Measurements from ENCODE around the gene STRAP.
"Not testable (repeated sequence)": the region's sequence is repeated elsewhere in the genome, so short reads cannot be mapped to it uniquely, and the experiment has no call there.

STRAP gene

DNA sequence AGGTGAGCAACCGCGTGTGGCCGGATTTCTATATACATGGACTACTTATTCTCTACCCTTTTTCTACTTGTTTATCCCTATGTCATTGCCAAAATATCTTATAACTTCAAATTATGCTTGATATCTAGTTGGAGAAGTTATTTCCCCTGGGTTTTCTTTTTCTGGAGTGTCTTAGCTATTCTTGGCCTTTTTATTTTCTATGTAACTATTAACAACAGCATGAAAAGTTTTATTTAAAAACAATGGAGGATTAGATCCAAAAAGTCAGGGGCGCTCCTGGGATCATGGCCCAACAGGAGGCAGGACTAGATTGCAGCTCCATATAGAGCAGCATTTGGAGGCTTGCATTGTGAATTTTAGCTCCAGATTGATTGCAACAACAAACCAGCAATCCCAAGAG lies 8.6 kb upstream of the STRAP start:
- no peak for DNase-seq (ENCODE audit: low read depth)

DNA sequence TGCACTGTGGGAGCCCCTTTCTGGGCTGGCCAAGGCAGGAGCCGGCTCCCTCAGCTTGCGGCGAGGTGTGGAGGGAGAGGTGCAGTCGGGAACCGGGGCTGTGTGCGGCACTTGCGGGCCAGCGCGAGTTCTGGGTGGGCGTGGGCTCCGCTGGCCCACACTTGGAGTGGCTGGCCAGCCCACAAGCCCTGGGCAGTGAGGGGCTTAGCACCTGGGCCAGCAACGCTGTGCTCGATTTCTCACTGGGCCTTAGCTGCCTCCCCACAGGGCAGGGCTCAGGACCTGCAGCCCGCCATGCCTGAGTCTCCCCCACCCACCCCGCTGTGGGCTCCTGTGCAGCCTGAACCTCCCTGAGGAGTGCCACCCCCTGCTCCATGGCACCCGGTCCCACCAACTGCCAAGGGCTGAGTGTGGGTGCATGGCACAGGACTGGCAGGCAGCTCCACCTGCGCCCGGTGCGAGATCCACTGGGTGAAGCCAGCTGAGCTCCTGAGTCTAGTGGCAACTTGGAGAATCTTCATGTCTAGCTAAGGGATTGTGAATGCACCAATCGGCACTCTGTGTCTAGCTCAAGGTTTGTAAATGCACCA lies 7.5 kb upstream of the STRAP start:
- not testable (repeated sequence) for DNase-seq (ENCODE audit: low read depth)

DNA sequence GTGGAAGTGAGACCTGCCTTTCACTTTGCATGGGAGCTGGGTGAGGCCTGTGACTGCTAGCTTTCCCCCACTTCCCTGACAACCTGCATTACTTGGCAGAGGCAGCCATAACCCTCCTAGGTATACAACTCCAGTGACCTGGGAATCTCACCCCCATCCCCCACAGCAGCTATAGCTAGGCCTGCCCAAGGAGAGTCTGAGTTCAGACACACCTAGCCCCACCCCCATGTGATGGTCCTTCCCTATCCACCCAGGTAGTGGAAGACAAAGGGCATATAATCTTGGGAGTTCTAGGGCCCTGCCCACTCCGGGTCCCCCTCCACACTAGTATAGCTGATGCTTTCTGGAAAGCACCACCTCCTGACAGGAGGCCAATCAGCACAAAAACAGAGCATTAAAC lies 6.3 kb upstream of the STRAP start:
- DNase-seq (ENCODE audit: low read depth): no peak

DNA sequence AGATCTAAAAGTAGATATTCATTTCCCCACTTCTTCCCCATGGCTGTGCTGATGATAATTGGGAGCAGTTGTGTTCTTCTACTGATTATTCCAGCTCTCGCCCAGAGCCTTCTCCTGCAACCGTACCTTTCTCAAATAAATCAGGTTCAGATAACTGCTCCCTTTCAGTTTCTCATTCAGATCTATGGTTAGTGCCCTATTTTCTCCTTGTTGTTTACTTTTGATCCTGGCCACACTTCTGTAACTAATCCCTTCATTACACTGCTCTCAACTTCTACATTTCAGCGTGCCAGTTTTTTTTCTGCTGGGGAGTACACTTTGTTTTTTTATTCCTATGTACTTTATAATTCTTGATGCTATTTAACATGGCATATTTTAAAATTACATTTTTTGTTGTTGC lies 2.8 kb upstream of the STRAP start:
- DNase-seq (ENCODE audit: low read depth): no peak

DNA sequence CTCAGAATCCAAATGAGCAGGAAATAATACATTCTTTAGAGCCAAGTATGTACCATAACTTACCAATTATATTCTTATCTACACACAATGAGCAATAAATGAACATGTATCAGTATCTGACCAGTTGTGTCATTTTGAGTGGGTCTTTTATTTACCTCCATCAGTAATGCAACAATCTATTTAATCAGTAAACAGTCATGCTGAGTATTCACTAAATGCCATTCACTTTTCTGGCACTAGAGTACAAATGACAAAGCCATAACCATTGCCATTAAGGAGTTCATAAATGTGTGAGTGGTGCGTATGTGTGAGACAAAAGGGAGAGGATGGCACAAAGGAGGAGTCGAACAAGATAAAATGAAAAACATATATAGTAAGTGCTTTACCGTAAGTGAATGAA lies 1.5 kb upstream of the STRAP start:
- no peak for DNase-seq (ENCODE audit: low read depth)

DNA sequence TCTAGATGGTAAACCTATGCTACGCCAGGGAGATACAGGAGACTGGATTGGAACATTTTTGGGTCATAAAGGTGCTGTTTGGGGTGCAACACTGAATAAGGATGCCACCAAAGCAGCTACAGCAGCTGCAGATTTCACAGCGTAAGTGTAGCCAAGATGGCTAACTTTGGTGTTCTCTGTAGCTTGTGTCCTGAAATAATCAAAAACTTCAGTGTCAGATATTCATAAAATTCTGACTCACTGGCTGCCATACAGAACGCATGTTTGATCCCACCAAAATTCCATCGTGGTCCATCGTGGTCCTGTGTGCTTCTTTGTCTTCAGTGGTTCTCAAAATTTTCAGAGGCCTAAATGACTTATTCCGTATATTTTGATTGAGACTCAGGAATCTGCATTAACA lies 1.3 kb downstream of the STRAP start:
- DNase-seq (ENCODE audit: low read depth): no peak

DNA sequence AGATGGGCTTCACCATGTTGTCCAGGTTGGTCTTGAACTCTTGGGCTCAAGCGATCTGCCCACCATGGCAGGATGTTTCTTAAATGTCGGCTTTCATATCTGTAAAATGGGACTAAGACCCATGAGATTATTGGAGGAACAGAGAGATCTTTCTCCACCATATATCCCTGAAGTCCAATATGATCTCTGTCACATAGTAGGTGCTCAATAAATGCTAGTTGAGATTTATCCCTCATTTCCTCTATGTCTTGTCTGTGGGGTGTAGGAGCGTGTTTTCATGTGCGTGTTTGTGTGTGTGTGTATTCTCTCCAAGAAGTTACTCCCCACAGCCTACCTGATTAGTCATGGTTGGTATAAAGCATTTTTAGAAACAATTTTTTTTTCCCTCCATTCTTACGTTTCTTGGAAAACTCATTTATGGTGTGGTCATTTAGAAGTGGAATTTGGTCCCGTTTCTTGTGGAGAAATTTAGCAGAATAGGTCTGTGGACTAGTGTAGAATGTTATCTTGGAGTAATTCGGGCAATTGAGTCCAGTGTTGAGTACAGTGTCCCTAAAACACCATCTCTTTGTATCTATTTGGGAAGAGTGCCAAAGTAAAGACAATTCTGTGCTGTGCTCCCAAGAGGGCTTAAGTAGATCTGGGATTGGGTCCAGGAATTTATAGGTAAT lies 4.3 kb downstream of the STRAP start:
- no peak for DNase-seq (ENCODE audit: low read depth)

DNA sequence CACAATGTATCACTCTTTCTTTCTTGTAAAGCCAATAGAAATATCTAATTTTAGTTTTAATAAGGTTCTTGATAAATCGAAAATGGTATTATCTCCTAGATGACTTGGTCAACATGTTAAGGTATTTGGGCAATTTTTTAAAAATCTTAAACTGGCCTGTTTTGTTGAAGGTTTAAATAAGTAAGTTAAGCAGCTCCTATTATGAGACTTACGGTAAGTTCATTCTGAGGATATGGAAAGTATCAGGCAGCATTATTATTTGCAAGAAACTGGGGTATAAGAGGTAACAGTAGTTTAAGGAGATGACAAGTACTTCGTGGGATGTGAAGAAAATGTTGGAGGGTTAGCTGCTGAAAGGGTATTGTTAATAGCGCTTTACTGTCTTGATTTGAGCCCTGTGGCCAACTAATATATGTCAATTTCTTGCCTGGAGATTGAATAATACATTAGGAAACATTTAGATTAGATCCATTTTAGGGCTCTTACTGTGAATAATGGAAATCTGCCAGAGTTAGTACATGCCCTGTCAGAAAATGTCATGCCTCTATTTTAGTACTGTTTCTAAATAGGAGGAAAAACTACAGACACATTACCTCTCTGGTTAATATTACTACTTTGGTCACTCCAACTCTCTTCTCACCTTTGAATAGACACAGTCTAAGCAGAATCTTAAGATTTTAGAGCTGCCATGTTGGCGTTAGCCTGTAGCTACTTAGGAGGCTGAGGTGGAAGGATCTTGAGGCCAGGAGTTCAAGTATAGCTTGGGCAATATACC lies 5.0 kb downstream of the STRAP start:
- no peak for DNase-seq (ENCODE audit: low read depth)

DNA sequence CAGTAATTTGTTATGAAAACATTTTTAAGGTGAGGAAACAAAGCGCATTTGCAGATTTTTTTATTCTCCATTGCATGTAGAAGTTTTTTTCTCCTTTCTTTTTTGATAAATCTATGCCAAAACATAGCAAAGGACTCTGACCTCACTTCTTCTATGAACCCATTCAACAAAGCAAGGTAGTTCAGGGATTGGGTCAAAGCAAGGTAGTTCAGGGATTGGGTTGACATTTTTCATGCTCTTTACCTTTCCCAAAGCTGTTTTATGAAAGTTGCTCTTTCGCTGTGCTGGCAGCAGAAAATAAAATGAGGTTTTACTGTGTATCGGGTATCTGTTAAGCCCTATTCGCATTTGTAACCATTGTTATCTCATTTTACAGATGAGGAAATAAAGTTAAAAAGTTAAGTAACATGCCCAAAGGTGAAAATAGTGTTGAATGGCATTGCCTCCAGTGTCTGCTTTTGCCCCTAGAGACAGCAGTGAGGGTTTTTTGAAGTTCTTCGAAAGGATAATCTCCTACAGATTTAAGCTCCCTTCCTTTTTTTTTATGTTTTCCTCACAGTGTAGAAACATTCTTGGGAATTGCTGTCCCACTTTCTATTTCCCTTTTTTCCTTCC lies 10.6 kb downstream of the STRAP start:
- no peak for DNase-seq (ENCODE audit: low read depth)

DNA sequence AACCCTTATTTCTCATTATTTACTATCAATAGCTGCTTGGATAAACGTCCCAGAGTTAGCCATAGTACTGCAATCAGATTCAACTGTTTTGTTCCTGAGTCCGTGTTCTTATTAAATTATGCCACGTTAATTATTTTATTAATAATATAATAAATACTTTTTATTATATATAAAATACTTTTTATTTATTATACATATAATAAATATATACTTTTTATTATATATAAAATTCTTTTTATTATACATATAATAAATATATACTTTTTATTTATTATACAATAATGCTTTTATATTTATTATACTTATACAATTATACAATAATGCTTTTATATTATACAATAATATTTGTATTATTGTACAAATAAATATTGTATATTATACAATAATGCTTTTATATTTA lies 11.1 kb downstream of the STRAP start:
- no peak for DNase-seq (ENCODE audit: low read depth)

DNA sequence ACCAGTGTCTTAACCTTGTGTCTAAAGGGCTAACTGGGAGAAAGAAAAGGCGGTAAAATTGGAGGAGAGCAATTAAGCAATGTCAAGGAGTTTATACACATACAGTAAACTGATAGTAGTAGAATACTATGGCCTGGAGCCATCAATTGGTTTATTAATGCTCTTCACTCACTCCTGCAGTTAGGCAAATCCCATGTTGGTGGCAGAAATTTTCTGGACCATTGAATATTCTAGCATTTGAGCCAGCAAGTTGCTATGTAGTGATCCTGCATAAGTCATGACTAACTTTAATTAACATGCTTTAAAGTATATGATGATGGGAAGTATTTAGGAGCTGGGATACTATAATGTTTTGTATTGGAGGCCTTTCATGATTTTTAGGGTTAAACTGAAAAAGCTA lies 14.7 kb downstream of the STRAP start:
- DNase-seq (ENCODE audit: low read depth): no peak

DNA sequence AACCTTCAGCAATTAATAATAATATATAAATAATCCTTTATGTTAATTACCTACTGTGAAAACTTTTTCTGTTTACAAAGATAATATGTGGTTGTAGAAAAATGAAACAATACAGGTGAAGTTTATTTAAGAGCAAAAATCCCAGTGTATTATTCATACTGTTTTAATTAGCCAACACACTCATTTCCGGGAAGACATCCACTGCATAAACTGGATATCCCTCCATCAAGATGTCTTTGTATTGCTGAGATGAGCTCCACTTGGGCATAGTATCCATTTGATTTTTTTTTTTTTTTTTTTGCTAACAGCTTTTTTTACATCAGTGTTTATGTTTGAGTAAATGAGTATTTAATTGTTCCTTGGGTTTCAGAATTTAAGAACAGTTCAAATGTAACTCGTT lies 15.2 kb downstream of the STRAP start:
- DNase-seq (ENCODE audit: low read depth): no peak

DNA sequence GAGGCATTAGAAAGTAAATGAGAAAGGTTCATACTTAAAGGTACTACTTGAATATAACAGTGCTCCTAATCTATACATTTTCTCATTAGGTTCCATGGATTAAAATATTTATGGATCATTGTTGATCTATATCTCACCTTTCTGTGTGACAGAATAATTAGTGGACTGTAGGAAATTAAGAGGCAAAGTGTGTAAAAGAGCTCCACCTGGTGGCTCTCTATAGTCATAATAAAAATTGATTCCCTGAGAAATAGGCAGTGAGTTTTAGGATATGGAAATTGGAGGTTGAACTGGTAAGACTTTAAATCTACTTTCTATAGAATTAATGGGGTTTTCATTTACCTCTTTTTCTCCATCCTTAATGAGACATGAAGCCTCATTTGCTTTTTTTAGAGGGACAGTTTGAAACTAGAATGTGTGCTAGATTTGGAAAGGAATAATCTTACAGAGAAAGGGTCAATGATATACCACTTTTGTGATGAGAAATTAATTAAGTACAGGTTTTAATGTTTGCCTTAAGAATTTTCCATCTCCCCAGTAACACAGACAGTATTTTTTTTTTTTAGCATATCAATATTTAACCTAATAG lies 17.2 kb downstream of the STRAP start:
- no peak for DNase-seq (ENCODE audit: low read depth)

DNA sequence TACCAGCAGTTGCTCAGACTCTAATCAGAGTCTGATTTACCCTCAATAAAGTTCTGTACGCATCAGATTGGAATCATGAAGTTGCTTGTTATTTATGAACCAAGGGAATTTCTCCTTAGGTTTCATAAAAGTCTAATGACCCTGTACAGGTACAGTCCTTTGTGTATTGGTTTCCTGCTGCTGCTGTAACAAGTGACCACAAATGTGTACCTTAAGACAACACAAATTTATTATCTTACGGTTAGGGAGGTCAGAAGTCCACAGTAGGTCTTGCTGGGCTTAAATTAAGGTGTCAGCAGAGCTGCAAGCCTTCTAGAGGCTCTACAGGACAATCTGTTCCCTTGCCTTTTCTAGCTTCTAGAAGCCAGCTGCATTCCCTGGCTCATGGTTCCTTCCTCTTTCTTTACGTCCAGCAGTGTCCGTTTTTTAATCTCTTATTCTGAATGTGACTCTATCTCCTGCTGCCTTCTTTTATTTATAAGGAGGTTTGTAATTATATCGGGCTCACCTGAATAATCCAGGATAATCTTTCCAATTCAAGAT lies 22.3 kb downstream of the STRAP start:
- DNase-seq (ENCODE audit: low read depth): no peak

DNA sequence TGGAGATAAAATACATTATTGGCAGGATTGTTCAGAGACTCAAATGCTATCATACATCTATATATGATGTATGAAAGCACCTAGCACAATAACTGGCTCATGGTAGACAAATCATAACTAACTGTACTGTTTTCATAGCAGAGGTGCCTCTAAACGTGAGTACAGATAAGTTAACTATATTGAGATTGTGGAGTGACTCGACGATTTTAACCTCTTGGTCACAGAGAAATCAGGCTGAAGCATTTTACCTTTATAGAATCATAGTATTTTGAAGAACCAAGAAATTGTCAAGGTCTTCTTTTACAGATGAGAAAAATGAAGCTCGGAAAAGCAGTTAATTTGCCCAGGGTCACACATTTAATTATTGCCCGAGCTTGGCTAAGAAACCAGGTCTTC lies 28.3 kb downstream of the STRAP start:
- no peak for DNase-seq (ENCODE audit: low read depth)

DNA sequence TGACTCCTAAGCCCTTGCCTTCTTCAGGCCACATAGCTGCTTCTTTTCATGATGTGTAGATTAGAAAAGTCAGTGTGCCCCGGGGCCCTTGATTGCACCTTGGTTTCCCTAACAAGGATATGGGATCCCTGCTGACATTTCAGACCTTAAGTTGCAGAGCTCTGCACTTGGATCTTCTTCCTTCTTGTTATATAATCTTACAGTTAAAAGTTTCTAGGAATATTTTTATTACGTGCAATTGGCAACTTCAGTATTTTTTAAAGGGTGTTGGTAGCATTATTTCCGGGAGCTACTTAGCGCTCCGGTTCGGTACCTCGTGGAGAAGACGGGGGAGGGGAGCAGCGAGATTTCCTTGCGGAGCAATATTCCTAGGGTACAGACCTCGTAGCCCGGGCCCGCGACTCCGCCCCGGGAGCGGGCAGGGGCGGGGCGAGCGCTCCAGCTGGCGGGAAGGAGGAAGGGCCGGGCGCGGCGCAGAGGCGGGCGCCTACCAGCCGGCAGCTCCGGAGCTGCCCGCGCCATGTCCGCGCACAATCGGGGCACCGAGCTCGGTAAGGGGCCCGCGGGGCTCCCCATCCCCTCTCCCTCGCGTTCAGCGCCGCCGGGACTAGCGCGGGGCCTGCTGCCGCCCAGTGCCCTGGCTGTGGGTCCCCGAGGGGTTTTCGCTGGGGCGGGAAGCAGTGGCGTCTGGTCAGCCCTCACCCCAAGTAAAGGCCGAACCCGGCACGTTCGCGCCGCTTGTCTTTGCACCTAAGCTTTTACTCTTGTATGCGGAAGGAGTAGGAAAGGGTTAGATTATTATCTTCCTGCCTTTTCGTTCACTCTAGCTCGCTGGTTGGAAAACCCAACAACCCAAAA lies 28.9 kb downstream of the STRAP start, which contains the start of gene DERA:
Gene DERA (plus strand): TSS at position 469 of the 858 bp plus-strand sequence. CDS start 52 bp downstream, at position 521.
- peak; percentile 45 for DNase-seq (ENCODE audit: low read depth)

DNA sequence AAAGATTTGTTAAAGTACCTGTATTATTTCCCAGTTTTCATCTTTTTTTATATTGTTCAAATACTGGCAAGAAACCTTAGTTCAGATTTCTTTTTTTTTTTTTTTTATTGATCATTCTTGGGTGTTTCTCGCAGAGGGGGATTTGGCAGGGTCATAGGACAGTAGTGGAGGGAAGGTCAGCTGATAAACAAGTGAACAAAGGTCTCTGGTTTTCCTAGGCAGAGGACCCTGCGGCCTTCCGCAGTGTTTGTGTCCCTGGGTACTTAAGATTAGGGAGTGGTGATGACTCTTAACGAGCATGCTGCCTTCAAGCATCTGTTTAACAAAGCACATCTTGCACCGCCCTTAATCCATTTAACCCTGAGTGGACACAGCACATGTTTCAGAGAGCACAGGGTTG lies 29.7 kb downstream of the STRAP start:
- not testable (repeated sequence) for DNase-seq (ENCODE audit: low read depth)

DNA sequence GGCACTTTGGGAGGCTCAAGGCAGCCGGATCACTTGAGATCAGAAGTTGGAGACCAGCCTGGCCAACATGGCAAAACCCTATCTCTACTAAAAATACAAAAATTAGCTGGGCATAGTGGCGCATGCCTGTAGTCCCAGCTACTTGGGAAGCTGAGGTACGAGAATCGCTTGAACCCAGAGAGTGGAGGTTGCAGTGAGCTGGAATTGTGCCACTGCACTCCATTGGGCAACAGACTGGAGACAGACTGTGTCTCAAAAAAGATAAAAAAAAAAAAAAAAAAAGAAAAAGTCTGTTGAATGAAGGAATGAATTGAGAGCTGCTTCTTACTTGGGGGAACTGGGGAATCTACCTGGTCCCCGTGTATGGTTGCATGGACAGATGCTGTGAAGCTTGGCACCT lies 31.9 kb downstream of the STRAP start:
- DNase-seq (ENCODE audit: low read depth): not testable (repeated sequence)

DNA sequence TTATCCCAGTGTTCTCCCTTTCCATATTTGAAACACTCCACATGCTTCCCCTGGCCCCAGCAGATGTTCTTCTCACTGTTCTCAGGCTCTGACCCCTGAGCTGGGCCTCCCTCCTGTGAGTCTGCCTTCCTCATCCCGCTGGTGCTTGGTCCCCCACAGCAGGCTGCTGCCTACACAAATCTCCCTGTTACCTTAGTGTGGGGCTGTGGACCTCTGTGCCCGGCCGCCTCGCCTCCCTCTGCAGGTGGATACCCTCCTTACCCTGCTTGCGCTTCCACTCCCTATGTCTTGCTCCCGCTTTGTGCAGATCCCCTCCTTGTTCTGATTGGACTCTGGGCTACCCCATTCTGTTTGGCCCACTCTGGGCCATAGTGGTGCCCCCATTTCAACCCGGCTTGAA lies 35.9 kb downstream of the STRAP start:
- DNase-seq (ENCODE audit: low read depth): no peak

DNA sequence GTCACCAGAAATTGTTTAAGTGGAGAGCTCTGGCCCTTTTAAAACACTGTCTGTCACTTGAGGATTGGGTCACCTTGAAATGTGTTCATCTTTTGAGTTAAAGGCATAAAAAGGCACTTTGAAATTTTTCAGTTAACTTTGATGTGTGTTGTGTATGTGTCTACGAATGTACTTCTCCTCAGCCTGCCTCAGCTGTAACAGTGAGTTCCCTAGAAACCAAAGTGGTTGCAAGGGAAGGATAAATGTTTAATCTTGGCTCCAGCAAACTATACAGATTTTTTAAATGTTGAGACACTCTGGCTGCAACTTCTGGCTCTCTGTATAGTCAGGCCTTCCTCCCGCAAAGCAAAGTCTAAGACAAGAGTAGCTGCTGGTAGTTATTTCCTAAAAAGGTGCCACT lies 37.2 kb downstream of the STRAP start:
- no peak for DNase-seq (ENCODE audit: low read depth)

DNA sequence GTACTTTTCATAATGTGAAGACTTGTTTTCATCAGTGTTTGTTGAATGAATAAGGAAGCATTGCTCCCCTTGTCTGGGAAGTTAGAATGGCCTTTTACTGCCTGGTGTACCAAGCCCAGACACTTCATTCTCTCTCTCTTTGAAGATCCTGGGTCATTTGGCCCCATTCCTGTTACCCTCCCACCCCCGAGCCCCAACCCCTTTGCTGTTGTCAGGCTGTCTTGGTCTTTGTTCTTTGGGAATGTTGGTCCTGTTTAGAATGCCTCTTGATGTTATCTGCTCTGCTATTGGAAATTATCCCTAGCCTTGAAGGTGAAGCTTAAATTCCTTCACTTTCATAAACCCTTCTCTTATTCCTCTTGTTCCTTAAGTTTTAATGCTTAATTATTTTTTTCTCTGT lies 42.8 kb downstream of the STRAP start:
- DNase-seq (ENCODE audit: low read depth): no peak
